Mesendoderm (in vitro differentiated cells): ENCODE data around the gene EEF1E1.
A peak's percentile ranks its signal among the peaks of the same experiment; 100 is the strongest.

Experiments used
- DNase-seq: peaks from one replicate; pipeline ENCODE4 v3.0.0; 2013
- H2AK5ac ChIP-seq: 2 replicates; pipeline ENCODE4 v1.6.1; 2013; ENCODE audit warnings: low read length, inconsistent platforms
- H2BK120ac ChIP-seq: 2 replicates; pipeline ENCODE4 v1.6.1; 2013; ENCODE audit warnings: low read depth, mild to moderate bottlenecking, low read length, moderate library complexity, mixed read lengths
- H2BK15ac ChIP-seq: replicated peaks from 2 replicates; pipeline ENCODE4 v1.6.1; 2013; ENCODE audit warnings: low read depth, mild to moderate bottlenecking, moderate library complexity
- H2BK5ac ChIP-seq: 2 replicates; pipeline ENCODE4 v1.6.1; 2013; ENCODE audit warnings: low read length, inconsistent platforms
- H3K18ac ChIP-seq: 2 replicates; pipeline ENCODE4 v1.6.1; 2013; ENCODE audit warnings: mild to moderate bottlenecking, low read length, mixed read lengths
- H3K23ac ChIP-seq: one replicate; pipeline ENCODE4 v1.6.1; 2013; ENCODE audit warnings: low read length
- H3K27ac ChIP-seq: 2 replicates; pipeline ENCODE4 v1.5.1; 2013; ENCODE audit warnings: low read depth, mild to moderate bottlenecking, inconsistent platforms, low read length, moderate library complexity
- H3K27me3 ChIP-seq: 2 replicates; pipeline ENCODE4 v1.6.1; 2013; ENCODE audit warnings: low read length, control low read depth, mild to moderate bottlenecking, inconsistent platforms; ENCODE audit not compliant: insufficient read depth, poor library complexity
- H3K36me3 ChIP-seq: 2 replicates; pipeline ENCODE4 v1.6.1; 2013; ENCODE audit warnings: low read length, inconsistent platforms; ENCODE audit not compliant: control insufficient read depth, insufficient read depth
- H3K4ac ChIP-seq: one replicate; pipeline ENCODE4 v1.6.1; 2013; ENCODE audit warnings: low read depth, mild to moderate bottlenecking, low read length, moderate library complexity
- H3K4me1 ChIP-seq: 2 replicates; pipeline ENCODE4 v1.6.1; 2013; ENCODE audit warnings: low read depth, low read length, inconsistent platforms; ENCODE audit not compliant: control insufficient read depth
- H3K4me2 ChIP-seq: 2 replicates; pipeline ENCODE4 v1.6.1; 2013; ENCODE audit warnings: low read length
- H3K4me3 ChIP-seq: 2 replicates; pipeline ENCODE4 v1.5.1; 2013; ENCODE audit warnings: mild to moderate bottlenecking, low read length
- H3K56ac ChIP-seq: one replicate; pipeline ENCODE4 v1.6.1; 2013; ENCODE audit warnings: low read length
- H3K79me1 ChIP-seq: 2 replicates; pipeline ENCODE4 v1.6.1; 2013; ENCODE audit warnings: low read length, inconsistent platforms
- H3K79me2 ChIP-seq: 2 replicates; pipeline ENCODE4 v1.6.1; 2013; ENCODE audit warnings: mild to moderate bottlenecking, low read length; ENCODE audit not compliant: control insufficient read depth, insufficient read depth
- H3K9ac ChIP-seq: 2 replicates; pipeline ENCODE4 v1.6.1; 2013; ENCODE audit warnings: low read length, inconsistent platforms
- H4K5ac ChIP-seq: one replicate; pipeline ENCODE4 v1.6.1; 2013; ENCODE audit warnings: low read length
- H4K8ac ChIP-seq: one replicate; pipeline ENCODE4 v1.6.1; 2013; ENCODE audit warnings: low read depth, mild to moderate bottlenecking, control low read depth, low read length, moderate library complexity
- WGBS: extraction: QIAGEN DNeasy Blood & Tissue Kit; methylation state at CpG from one replicate; pipeline ENCODE4 v1.1.7; 2013; ENCODE audit warnings: low lambda C conversion rate, missing lambda C conversion rate; ENCODE audit not compliant: insufficient coverage; ENCODE audit errors: extremely low coverage; 5-methylcytosine and 5-hydroxymethylcytosine counted together

The EEF1E1 gene

DNA sequence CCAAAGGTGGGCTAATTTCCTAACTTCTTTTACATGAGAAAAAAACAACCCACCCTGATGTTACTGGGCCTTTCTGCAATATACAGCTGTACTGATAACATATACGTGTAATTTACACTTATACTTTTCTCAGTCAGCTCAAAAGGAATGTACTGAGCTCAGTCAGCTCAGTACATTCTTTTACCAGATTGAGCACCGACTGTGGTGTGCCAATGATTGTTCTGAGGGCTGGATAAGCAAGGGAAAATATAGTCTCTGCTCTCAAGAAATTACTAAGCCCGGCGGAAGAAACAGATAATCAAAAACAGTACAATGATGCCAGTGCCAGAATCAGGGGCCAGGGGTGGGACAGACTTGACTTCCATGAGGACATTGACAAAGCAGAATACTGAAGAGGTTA lies 28.1 kb downstream of the EEF1E1 start:
- no peak overlapping the region for H3K9ac ChIP-seq
- H3K18ac ChIP-seq = no peak overlapping the region
- no peak overlapping the region for H2BK120ac ChIP-seq
- no peak overlapping the region for H4K5ac ChIP-seq
- DNase-seq = no peak
- H4K8ac ChIP-seq = no peak overlapping the region
- no peak overlapping the region for H2BK15ac ChIP-seq
- no CpG with 5 or more reads among the region's 4 CpGs for WGBS
- H3K4ac ChIP-seq = no peak overlapping the region
- no peak overlapping the region for H3K23ac ChIP-seq
- no peaks in the 10 kb centered on the region for H3K4me1 ChIP-seq
- no peak overlapping the region for H2BK5ac ChIP-seq
- no peaks in the 10 kb centered on the region for H3K79me2 ChIP-seq
- no peaks in the 10 kb centered on the region for H3K36me3 ChIP-seq
- no peaks in the 10 kb centered on the region for H3K79me1 ChIP-seq
- H3K4me3 ChIP-seq = no peak overlapping the region
- H3K27ac ChIP-seq = no peak overlapping the region
- no peaks in the 10 kb centered on the region for H3K27me3 ChIP-seq
- no peak overlapping the region for H3K56ac ChIP-seq
- no peak overlapping the region for H3K4me2 ChIP-seq
- no peak overlapping the region for H2AK5ac ChIP-seq

GRCh38 chr6:8073758-8074157 lies 28.6 kb downstream of the EEF1E1 start:
- no peak overlapping the region for H3K4me2 ChIP-seq
- H3K23ac ChIP-seq = no peak overlapping the region
- H2BK15ac ChIP-seq = no peak overlapping the region
- no peak overlapping the region for H3K9ac ChIP-seq
- H3K79me2 ChIP-seq = no peaks in the 10 kb centered on the region
- no peak overlapping the region for H3K27ac ChIP-seq
- H2BK5ac ChIP-seq = no peak overlapping the region
- no CpG with 5 or more reads among the region's 3 CpGs for WGBS
- H3K4ac ChIP-seq = no peak overlapping the region
- H3K4me3 ChIP-seq = no peak overlapping the region
- H3K27me3 ChIP-seq = no peaks in the 10 kb centered on the region
- no peak overlapping the region for H4K8ac ChIP-seq
- H3K4me1 ChIP-seq = no peaks in the 10 kb centered on the region
- H3K18ac ChIP-seq = no peak overlapping the region
- no peak overlapping the region for H3K56ac ChIP-seq
- no peak overlapping the region for H4K5ac ChIP-seq
- no peak overlapping the region for H2AK5ac ChIP-seq
- no peak overlapping the region for H2BK120ac ChIP-seq
- no peaks in the 10 kb centered on the region for H3K36me3 ChIP-seq
- DNase-seq = no peak
- H3K79me1 ChIP-seq = no peaks in the 10 kb centered on the region

GRCh38 chr6:8070718-8071117 lies 31.6 kb downstream of the EEF1E1 start:
- H4K8ac ChIP-seq = no peak overlapping the region
- no peak overlapping the region for H3K4me2 ChIP-seq
- no peak overlapping the region for H3K23ac ChIP-seq
- no peak overlapping the region for H3K56ac ChIP-seq
- H3K4me3 ChIP-seq = no peak overlapping the region
- no peaks in the 10 kb centered on the region for H3K36me3 ChIP-seq
- H3K79me1 ChIP-seq = no peaks in the 10 kb centered on the region
- no peak overlapping the region for H2BK15ac ChIP-seq
- DNase-seq = no peak
- H3K27ac ChIP-seq = no peak overlapping the region
- H3K27me3 ChIP-seq = no peaks in the 10 kb centered on the region
- no CpG with 5 or more reads among the region's 8 CpGs for WGBS
- H2BK5ac ChIP-seq = no peak overlapping the region
- no peaks in the 10 kb centered on the region for H3K79me2 ChIP-seq
- no peak overlapping the region for H2AK5ac ChIP-seq
- no peak overlapping the region for H3K18ac ChIP-seq
- H3K4me1 ChIP-seq = no peaks in the 10 kb centered on the region
- H4K5ac ChIP-seq = no peak overlapping the region
- no peak overlapping the region for H2BK120ac ChIP-seq
- H3K9ac ChIP-seq = no peak overlapping the region
- H3K4ac ChIP-seq = no peak overlapping the region

DNA sequence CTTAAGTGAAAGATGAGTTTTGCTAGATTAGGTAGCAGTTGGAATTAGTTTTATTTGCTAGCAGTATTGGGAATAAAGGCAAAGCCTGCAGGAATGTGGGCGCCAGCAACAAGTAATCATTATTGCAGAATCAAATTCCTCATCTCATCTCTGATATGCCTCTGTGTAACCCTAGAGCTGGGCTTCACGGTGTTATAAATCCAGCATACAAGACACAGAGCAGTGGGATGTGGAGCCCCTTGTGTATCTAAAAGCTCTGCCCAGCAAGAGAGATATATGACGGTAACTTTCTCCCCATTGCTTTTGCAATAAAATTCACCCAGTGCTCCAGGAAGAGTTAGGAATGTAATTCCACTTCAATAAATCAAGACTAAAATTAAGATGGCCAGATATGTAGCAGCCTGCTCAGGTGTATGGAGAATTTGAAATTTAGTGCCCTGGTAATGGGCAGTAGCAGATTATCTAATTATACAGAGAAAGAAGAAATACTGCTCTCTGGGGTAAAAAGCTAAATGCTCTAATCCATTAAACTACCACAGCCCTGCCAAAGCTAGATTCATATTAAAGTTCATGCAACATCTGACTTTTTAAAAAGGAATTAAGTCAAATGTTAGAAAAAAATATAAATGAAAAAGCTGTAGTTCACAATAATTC lies 32.6 kb downstream of the EEF1E1 start:
- no peak overlapping the region for H3K4me2 ChIP-seq
- H4K8ac ChIP-seq = no peak overlapping the region
- no peak overlapping the region for H3K4me3 ChIP-seq
- no peak overlapping the region for H3K4ac ChIP-seq
- no peaks in the 10 kb centered on the region for H3K79me2 ChIP-seq
- H2BK5ac ChIP-seq = no peak overlapping the region
- H3K9ac ChIP-seq = no peak overlapping the region
- no peaks in the 10 kb centered on the region for H3K4me1 ChIP-seq
- no peak overlapping the region for H3K23ac ChIP-seq
- H2AK5ac ChIP-seq = no peak overlapping the region
- no peak overlapping the region for H4K5ac ChIP-seq
- DNase-seq = no peak
- no peak overlapping the region for H3K27ac ChIP-seq
- no peak overlapping the region for H3K56ac ChIP-seq
- H2BK120ac ChIP-seq = no peak overlapping the region
- H3K27me3 ChIP-seq = no peaks in the 10 kb centered on the region
- no peak overlapping the region for H3K18ac ChIP-seq
- WGBS = no CpG with 5 or more reads among the region's 3 CpGs
- H3K36me3 ChIP-seq = no peaks in the 10 kb centered on the region
- H3K79me1 ChIP-seq = no peaks in the 10 kb centered on the region
- H2BK15ac ChIP-seq = no peak overlapping the region

DNA sequence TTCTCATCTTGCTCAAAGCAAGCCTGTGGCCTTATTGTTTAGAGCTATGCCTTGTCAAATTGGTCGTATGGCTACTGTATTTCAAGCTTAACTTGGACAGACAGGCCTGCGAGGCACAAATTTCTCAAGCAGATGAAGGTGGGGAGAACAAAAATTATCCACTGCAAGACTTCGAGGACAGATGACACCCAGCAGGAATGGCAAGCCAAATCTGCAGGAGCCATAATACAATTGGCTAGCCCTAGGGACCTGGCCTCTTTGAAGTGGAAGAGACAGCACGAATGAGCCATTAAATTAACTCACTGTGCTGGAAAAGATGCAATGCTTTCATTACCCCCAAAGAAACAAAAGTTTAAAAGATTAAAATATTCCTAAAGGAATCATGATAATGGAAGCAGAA lies 33.2 kb downstream of the EEF1E1 start:
- no peak overlapping the region for H3K4me3 ChIP-seq
- no peak overlapping the region for H4K8ac ChIP-seq
- H3K79me2 ChIP-seq = no peaks in the 10 kb centered on the region
- DNase-seq = no peak
- WGBS = no CpG with 5 or more reads among the region's 4 CpGs
- H2BK120ac ChIP-seq = no peak overlapping the region
- no peak overlapping the region for H3K56ac ChIP-seq
- H3K4me2 ChIP-seq = no peak overlapping the region
- no peak overlapping the region for H2BK5ac ChIP-seq
- no peak overlapping the region for H3K4ac ChIP-seq
- H3K27ac ChIP-seq = no peak overlapping the region
- H3K36me3 ChIP-seq = no peaks in the 10 kb centered on the region
- H3K18ac ChIP-seq = no peak overlapping the region
- H2AK5ac ChIP-seq = no peak overlapping the region
- H2BK15ac ChIP-seq = no peak overlapping the region
- H3K23ac ChIP-seq = no peak overlapping the region
- no peaks in the 10 kb centered on the region for H3K27me3 ChIP-seq
- no peak overlapping the region for H3K9ac ChIP-seq
- H3K4me1 ChIP-seq = no peaks in the 10 kb centered on the region
- no peak overlapping the region for H4K5ac ChIP-seq
- H3K79me1 ChIP-seq = no peaks in the 10 kb centered on the region

DNA sequence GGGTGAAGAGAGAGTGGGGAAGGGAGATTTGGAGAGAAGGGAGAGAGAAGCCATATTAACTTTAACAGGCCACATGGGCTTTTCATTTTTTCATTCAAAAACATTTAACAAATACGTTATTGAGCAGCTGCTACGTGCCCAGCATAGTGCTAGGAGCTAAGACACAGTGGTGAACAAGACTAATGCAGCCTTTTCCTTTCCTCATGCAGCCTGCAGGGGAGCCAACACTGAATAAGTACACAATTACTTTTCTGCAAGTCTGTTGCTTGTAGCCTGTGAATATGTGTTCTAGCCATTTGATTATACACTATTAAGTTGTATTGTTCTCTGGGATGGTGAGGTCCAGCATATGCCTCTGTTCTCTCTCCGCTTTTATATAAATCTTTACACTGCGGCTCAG lies 36.2 kb downstream of the EEF1E1 start:
- H3K79me2 ChIP-seq = no peaks in the 10 kb centered on the region

More for the DNA sequence above, 36.2 kb downstream of the EEF1E1 start:
- H2BK15ac ChIP-seq = no peak overlapping the region
- H2BK120ac ChIP-seq = no peak overlapping the region
- no peak overlapping the region for H4K8ac ChIP-seq
- no peaks in the 10 kb centered on the region for H3K27me3 ChIP-seq
- peak overlapping the region; percentile 21 for H4K5ac ChIP-seq
- H3K4me2 ChIP-seq = no peak overlapping the region
- no peaks in the 10 kb centered on the region for H3K79me1 ChIP-seq
- no peak overlapping the region for H3K9ac ChIP-seq
- H2BK5ac ChIP-seq = no peak overlapping the region
- DNase-seq = peak; percentile 12
- no peak overlapping the region for H3K23ac ChIP-seq
- no peak overlapping the region for H3K27ac ChIP-seq
- WGBS = no CpG with 5 or more reads among the region's 4 CpGs
- H2AK5ac ChIP-seq = no peak overlapping the region
- no peak overlapping the region for H3K56ac ChIP-seq
- no peak overlapping the region for H3K4ac ChIP-seq
- no peaks in the 10 kb centered on the region for H3K36me3 ChIP-seq
- H3K4me3 ChIP-seq = no peak overlapping the region
- no peaks in the 10 kb centered on the region for H3K4me1 ChIP-seq
- H3K18ac ChIP-seq = no peak overlapping the region
